Sigmoid colon (tissue), 7 donors: ENCODE data around the gene GRM5. TPM values are rescaled to one million over a fixed set of nuclear protein-coding genes. Genes with fewer than 3 reads are reported as not detected.
A peak's percentile ranks its signal among the peaks of the same experiment; 100 is the strongest.
"Not testable (repeated sequence)": the region's sequence is repeated elsewhere in the genome, so short reads cannot be mapped to it uniquely, and the experiment has no call there.

Experiments
- DNase-seq: peaks from one replicate; pipeline ENCODE4 v3.0.0-alpha.2; 2019
- H3K27ac ChIP-seq, 4 donors: fragments of 200-600 bp; sonication (generic); one replicate each; pipeline ENCODE4 v1.5.1; 2016 to 2019; ENCODE audit warnings: mild to moderate bottlenecking in 1 of 4
- H3K27me3 ChIP-seq, 3 donors: fragments of 200-600 bp; sonication (generic); one replicate each; pipeline ENCODE4 v1.5.1; 2019; ENCODE audit warnings: mild to moderate bottlenecking in 1 of 3
- H3K36me3 ChIP-seq, 4 donors: fragments of 200-600 bp; sonication (generic); one replicate each; pipeline ENCODE4 v1.5.1; 2016 to 2019
- H3K4me1 ChIP-seq, 4 donors: fragments of 200-600 bp; sonication (generic); one replicate each; pipeline ENCODE4 v1.5.1; 2017 to 2019
- H3K4me3 ChIP-seq, 4 donors: fragments of 200-600 bp; sonication (generic); one replicate each; pipeline ENCODE4 v1.5.1; 2017 to 2019; ENCODE audit warnings: mild to moderate bottlenecking in 2 of 4, moderate library complexity in 1 of 4
- H3K9me3 ChIP-seq, 4 donors: fragments of 200-600 bp in 3 of 4; sonication (generic) in 3 of 4; one replicate each; pipeline versions ENCODE4 v1.5.1 to v1.6.1; 2013 to 2019
- EP300 ChIP-seq, 4 donors: sonication (generic); formaldehyde crosslinking; IDR thresholded peaks; one replicate each; pipeline ENCODE4 v1.6.1; 2017; ENCODE audit warnings: antibody characterized with exemption in 4 of 4
- POLR2A ChIP-seq, 2 donors: fragments of 450-650 bp; IDR thresholded peaks; one replicate each; pipeline ENCODE4 v1.6.1; 2016; ENCODE audit warnings: antibody characterized with exemption in 2 of 2, mild to moderate bottlenecking in 2 of 2, moderate library complexity in 2 of 2
- POLR2AphosphoS5 ChIP-seq, 4 donors: sonication (generic); formaldehyde crosslinking; IDR thresholded peaks; one replicate each; pipeline ENCODE4 v1.6.1; 2017; ENCODE audit warnings: antibody characterized with exemption in 4 of 4
- WGBS, 2 donors: extraction: QIAGEN DNeasy Blood & Tissue Kit; methylation state at CpG; one replicate each; pipeline ENCODE4 v1.1.7; 2013; 5-methylcytosine and 5-hydroxymethylcytosine counted together
- intact Hi-C: fragments of 100-400 bp; cut with DNase I; formaldehyde crosslinking; loops from one replicate; pipeline ENCODE4 v1.15.1; 2023
- polyA plus RNA-seq, 3 donors: library from polyadenylated mRNA; stranded (reverse); fragments of 200-250 nt; gene quantifications; one replicate each; pipeline ENCODE4 v1.2.3, GENCODE V29; 2013
- total RNA-seq, 4 donors: library from RNA; depleted of rRNA; stranded (reverse); fragments of >200 nt; gene quantifications; one replicate each; pipeline ENCODE4 v1.1.0, GENCODE V29; 2016
- TF ChIP-seq, protein P1 (sequence below), 4 experiments: fragments of 450-650 bp in 3 of 4; fragments of 200-600 bp in 1 of 4; IDR thresholded peaks; one replicate each; pipeline ENCODE4 v1.5.1; 2016 to 2019; ENCODE audit warnings: antibody characterized with exemption in 4 of 4, mild to moderate bottlenecking in 3 of 4, moderate library complexity in 2 of 4
- donor health status: healthy with polysubstance abuse.
- donor health status: Bipolar disorder and iron deficiency.
- donor health status: healthy.

GRM5 gene
- total RNA-seq: under 1 TPM in 2 of 4 donors, not detected in 2; under 0.01 to 0.49 TPM
- not detected for polyA plus RNA-seq

DNA sequence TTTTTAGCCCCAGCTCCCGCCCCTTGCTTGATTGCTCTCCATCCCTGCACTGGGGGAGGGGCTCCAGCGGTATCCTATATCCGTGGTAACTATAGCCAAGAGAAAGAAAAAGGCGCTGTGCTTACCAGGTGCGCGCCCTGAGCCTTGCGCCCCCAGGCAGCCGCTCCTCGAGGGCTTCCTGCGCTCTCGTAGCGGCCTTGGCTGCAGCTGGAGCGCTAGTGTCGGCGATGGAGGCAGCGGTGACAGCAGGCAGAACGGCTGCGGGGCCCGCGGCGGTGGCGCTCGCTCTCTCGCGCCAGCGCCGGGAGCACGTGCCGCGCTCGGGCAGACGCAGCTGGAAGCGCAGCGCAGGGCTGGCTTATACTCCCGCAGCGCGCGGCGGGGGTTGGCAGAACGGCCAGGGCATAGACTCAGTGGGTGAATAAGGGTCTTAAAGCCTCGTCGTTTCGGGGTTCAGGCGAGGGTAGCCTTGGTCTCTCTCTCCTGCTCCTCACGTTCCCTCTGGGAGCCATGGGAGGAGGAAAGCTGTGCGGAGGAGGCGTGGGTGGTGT lies at the start of gene GRM5:
Gene GRM5 (minus strand): TSS at position 332 of the 551 bp plus-strand sequence. CDS start 18,110 bp downstream, outside the sequence.
- H3K27ac ChIP-seq, H3K4me3 ChIP-seq, intact Hi-C loops, H3K9me3 ChIP-seq, H3K36me3 ChIP-seq, DNase-seq, H3K4me1 ChIP-seq: not testable (repeated sequence)
- WGBS, 2 donors: 6 to 15% methylated on average over 47 of the region's 47 CpGs
- H3K27me3 ChIP-seq: peaks cover 0 to 36% (median 3%) of the 10 kb centered on the region in 3 donors

DNA sequence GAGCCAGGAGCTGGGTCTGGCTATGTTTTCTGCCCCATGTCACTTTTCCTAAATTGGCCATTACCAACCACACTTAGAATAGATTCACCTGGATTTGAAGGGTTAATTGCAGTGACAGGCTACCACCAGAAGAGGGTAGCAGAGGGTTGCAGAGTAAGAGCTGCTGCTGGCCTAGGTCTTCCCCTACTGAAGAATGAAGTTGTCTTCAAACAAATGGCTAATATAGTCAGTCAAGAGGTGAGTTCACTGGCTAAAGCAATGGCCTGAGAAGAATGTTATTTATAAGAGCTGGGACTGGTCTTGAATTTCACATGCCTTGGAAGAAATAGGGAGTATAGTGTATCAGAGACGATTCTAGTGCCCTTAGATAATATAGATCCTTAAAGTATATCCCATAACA lies 32.2 kb upstream of the GRM5 start:
- H3K36me3 ChIP-seq, DNase-seq, H3K27ac ChIP-seq, H3K4me3 ChIP-seq, H3K9me3 ChIP-seq, H3K27me3 ChIP-seq, H3K4me1 ChIP-seq: not testable (repeated sequence)
- intact Hi-C loops: loop anchor here (10.0 kb wide), 1 partner anchor 517 kb away; no protein-coding TSS in a partner anchor
- 90% methylated on average over 1 of the region's 1 CpG for WGBS, 2 donors
- TF ChIP-seq, protein P1, sequence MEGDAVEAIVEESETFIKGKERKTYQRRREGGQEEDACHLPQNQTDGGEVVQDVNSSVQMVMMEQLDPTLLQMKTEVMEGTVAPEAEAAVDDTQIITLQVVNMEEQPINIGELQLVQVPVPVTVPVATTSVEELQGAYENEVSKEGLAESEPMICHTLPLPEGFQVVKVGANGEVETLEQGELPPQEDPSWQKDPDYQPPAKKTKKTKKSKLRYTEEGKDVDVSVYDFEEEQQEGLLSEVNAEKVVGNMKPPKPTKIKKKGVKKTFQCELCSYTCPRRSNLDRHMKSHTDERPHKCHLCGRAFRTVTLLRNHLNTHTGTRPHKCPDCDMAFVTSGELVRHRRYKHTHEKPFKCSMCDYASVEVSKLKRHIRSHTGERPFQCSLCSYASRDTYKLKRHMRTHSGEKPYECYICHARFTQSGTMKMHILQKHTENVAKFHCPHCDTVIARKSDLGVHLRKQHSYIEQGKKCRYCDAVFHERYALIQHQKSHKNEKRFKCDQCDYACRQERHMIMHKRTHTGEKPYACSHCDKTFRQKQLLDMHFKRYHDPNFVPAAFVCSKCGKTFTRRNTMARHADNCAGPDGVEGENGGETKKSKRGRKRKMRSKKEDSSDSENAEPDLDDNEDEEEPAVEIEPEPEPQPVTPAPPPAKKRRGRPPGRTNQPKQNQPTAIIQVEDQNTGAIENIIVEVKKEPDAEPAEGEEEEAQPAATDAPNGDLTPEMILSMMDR (IDR thresholded peaks at IDR 0.05): peak; percentile 10 to 61 (median 36)

DNA sequence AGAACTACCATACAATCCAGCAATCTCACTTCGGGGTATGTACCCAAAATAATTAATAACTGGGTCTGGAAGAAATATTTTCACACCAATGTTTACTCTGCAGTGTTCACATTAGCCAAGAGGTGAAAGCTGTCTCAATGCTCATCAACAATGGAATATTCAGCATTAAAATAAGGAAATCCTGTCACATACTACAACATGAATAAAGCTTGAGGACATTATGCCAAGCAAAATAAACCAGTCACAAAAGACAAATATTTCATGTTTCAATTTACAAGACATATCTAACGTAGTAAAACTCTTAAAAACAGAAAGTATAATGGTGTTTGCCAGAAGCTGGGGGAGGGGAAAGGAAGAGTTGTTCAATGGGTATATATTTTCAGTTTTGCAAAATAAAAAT lies 28.0 kb upstream of the GRM5 start:
- not testable (repeated sequence) for H3K27me3 ChIP-seq, H3K9me3 ChIP-seq, H3K36me3 ChIP-seq, H3K27ac ChIP-seq, H3K4me1 ChIP-seq, DNase-seq, H3K4me3 ChIP-seq
- intact Hi-C loops: loop anchor here (10.0 kb wide), 1 partner anchor 521 kb away; no protein-coding TSS in a partner anchor
- WGBS, 2 donors: 34 to 46% methylated on average over 2 of the region's 2 CpGs

DNA sequence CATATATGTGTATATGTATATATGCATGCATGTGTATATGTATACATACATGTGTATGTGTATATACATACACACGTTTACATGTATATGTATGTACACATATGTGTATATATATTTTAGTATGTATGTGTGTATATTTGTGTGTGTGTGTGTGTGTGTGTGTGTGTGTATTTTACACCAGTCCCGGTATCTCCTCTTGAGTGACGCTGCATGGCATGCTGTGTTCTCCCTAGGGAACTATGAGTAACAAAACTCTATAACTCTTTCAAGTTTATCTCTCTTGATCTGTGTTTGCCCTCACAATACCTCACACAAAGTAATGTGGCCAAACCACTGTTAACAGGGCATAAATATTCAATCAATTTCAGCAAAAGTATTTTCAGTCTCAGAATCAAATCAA lies 19.2 kb upstream of the GRM5 start:
- H3K9me3 ChIP-seq, H3K4me1 ChIP-seq, H3K27me3 ChIP-seq, H3K4me3 ChIP-seq, H3K27ac ChIP-seq, DNase-seq, H3K36me3 ChIP-seq, intact Hi-C loops: not testable (repeated sequence)
- 69 to 73% methylated on average over 3 of the region's 3 CpGs for WGBS, 2 donors

DNA sequence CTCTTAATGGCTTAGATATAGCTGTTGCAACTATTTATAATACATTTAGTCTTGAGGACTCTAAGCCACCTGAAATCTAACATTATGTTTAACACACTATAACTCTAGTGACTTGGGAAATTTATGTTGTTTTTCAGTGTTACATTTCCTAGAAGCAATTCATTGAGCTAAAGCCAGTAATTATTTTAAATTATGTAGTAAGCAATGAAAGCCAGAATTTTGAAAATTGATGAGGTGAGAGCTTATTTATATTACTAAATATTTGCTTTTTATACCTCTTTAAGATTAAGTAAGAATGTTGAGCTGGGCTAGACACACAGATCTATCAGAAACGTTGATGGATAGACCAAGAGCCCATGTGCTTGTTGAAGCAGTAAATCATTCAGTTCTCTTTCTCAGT lies 5.1 kb upstream of the GRM5 start:
- H3K4me1 ChIP-seq, H3K36me3 ChIP-seq, intact Hi-C loops, H3K27ac ChIP-seq, H3K9me3 ChIP-seq, H3K4me3 ChIP-seq, H3K27me3 ChIP-seq, DNase-seq: not testable (repeated sequence)
- 44 to 57% methylated on average over 1 of the region's 1 CpG for WGBS, 2 donors

DNA sequence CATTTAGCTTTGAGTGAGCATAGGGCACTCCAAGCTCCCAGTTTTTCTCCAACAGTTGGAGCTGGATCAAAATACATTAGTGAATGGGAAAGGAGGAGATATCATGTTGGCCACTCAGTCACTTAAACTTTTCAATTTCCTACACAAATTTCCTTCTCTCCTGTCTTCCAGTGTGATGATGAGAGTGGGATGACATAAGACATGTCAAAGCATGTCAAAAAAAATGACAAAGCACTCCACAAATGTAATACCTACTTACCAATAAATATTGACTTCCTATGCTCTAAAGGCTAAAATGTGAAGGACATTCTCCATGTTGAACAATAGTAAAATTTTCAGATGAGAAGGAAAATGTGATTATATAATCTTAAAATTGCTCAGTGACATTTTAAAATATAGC lies 1.5 kb upstream of the GRM5 start:
- no peak overlapping the region for H3K4me3 ChIP-seq
- no peaks in the 10 kb centered on the region for H3K9me3 ChIP-seq
- H3K36me3 ChIP-seq: no peaks in the 10 kb centered on the region
- H3K27ac ChIP-seq: no peak overlapping the region
- H3K27me3 ChIP-seq: peaks cover 0 to 32% (median 3%) of the 10 kb centered on the region in 3 donors
- H3K4me1 ChIP-seq: peaks cover 0 to 6% (median 0%) of the 10 kb centered on the region in 4 donors
- intact Hi-C loops: no loop called here
- TF ChIP-seq POLR2AphosphoS5 (IDR thresholded peaks at IDR 0.05) (no peak), POLR2A (IDR thresholded peaks at IDR 0.05) (no peak), EP300 (IDR thresholded peaks at IDR 0.05) (no peak)
- TF ChIP-seq, protein P1 (IDR thresholded peaks at IDR 0.05): no peak
- no peak for DNase-seq

DNA sequence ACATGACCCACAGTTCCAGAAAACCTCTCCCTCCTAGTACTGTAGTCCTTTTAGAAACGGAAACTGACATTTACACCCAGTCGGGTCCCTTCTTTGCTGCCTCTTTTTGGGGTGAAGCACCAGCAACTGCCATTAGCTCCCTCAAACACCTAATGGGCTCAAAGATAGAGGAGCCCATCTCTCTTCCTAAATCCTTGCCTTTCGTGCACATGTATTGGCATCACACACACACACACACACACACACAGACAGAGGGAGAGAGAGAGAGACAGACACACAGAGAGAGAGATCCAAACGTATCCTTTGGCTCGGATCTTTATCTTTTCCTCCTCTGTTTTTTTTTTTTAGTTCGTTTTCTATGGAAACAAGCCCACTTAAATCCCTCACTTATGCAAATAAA lies 716 bp downstream of the GRM5 start:
- intact Hi-C loops: no loop called here
- Histone ChIP-seq H3K4me3 (no peak overlapping the region), H3K27ac (no peak overlapping the region), H3K36me3 (no peaks in the 10 kb centered on the region), H3K27me3 (peaks cover 0 to 36% (median 3%) of the 10 kb centered on the region in 3 donors), H3K9me3 (no peaks in the 10 kb centered on the region), H3K4me1 (peaks cover 0 to 6% (median 0%) of the 10 kb centered on the region in 4 donors)
- no peak for DNase-seq
- TF ChIP-seq, protein P1 (IDR thresholded peaks at IDR 0.05): no peak
- 33 to 35% methylated on average over 6 of the region's 6 CpGs for WGBS, 2 donors

DNA sequence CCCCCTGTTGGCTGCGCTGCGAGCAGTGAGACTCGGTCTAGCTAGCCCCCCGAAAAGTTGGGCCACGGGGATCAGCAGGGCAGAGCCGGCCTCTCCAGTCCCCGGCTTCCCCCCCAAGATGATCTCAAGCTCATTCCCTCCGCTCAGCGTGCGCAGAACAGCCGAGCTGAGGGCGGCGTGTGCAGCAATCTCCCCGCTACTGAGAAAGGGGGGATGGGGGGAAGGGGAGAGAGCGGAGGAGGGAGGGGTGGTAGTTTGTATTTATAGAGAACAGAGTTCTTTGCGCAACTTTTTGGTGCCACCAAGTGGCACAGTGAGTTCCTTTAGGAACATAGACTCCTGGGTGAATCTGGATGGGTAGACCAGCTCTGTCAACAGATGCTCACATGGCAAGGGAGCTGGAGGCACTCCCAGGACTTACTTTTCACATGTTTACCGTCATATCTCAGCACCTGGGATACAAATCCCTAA lies 2.3 kb downstream of the GRM5 start:
- H3K27me3 ChIP-seq: peaks cover 0 to 36% (median 3%) of the 10 kb centered on the region in 3 donors
- H3K9me3 ChIP-seq, H3K4me3 ChIP-seq, H3K4me1 ChIP-seq, DNase-seq, intact Hi-C loops, H3K27ac ChIP-seq, H3K36me3 ChIP-seq: not testable (repeated sequence)
- 13 to 24% methylated on average over 17 of the region's 17 CpGs for WGBS, 2 donors

DNA sequence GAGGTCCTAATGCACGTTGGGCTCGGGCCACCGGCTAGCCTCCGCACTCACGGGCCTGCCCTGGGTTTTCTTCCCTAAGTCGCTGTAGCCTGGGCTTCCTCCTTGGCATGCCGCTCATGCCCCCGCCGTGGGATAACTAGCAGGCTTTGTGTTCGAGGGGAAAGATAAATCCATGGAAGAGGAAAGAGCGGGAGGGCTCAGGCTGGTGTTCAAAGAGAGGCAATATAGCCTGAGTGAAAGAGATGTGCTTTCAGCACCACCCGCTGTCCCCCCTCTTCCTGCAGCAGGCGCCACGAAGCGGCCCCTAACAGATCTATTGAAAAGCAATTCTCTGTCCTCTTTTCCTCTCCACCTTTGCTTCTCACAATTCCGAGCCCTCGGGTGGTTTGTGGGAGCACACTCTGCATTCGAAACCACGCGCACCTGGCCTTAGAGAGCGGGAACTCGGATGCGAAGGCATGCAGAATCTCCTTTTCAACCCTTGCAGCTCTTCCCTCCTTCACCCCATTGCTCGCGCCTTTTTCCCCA lies 2.9 kb downstream of the GRM5 start:
- DNase-seq, intact Hi-C loops, H3K9me3 ChIP-seq, H3K36me3 ChIP-seq, H3K27ac ChIP-seq, H3K4me3 ChIP-seq, H3K4me1 ChIP-seq: not testable (repeated sequence)
- WGBS, 2 donors: 10 to 16% methylated on average over 22 to 23 of the region's 25 CpGs
- H3K27me3 ChIP-seq: peaks cover 0 to 36% (median 3%) of the 10 kb centered on the region in 3 donors

DNA sequence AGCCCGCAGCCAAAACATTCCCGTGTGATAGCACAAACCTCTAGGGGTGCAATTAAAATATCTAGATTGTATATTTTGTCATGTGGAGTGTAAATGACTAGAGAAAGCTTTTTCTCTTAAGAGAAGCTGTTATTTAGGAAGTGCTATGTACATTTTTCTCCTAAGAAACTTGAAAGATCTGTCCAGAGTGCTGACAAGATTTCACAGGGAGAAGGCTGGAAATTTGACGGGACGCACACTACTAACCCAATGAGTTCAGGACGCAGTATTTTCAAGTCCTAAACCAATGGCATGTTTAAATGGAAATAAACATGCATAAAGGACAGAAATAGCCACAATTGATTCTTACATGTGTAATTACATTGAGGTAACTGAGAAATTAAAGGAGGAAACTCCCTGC lies 3.9 kb downstream of the GRM5 start:
- peaks cover 0 to 36% (median 3%) of the 10 kb centered on the region in 3 donors for H3K27me3 ChIP-seq
- 40 to 43% methylated on average over 5 of the region's 5 CpGs for WGBS, 2 donors
- H3K27ac ChIP-seq, intact Hi-C loops, H3K4me1 ChIP-seq, H3K9me3 ChIP-seq, DNase-seq, H3K4me3 ChIP-seq, H3K36me3 ChIP-seq: not testable (repeated sequence)
